Activated CD4-positive, alpha-beta T cell treated with anti-CD3 and anti-CD28 coated beads, Interleukin-2, amount 10 ng/mL, durations not matched to agents 24 days and 14 days (primary cell): ENCODE data around the gene CAMK2N2. TPM values are rescaled to one million over a fixed set of nuclear protein-coding genes. Genes with fewer than 3 reads are reported as not detected.
A peak's percentile ranks its signal among the peaks of the same experiment; 100 is the strongest.

Experiments
- DNase-seq: peaks from one replicate; pipeline ENCODE4 v3.0.0; 2022
- H3K27ac Mint-ChIP-seq: one replicate; pipeline ENCODE4 v1.8.0; 2022; ENCODE audit warnings: mild to moderate bottlenecking, mixed read lengths
- H3K27me3 Mint-ChIP-seq: one replicate; pipeline ENCODE4 v1.8.0; 2022; ENCODE audit warnings: mixed read lengths
- H3K36me3 Mint-ChIP-seq: one replicate; pipeline ENCODE4 v1.8.0; 2022; ENCODE audit warnings: low read depth, mild to moderate bottlenecking, mixed read lengths
- H3K4me1 Mint-ChIP-seq: one replicate; pipeline ENCODE4 v1.8.0; 2021; ENCODE audit warnings: mixed read lengths
- H3K4me3 Mint-ChIP-seq: one replicate; pipeline ENCODE4 v1.8.0; 2022; ENCODE audit warnings: mild to moderate bottlenecking, moderate library complexity, mixed read lengths
- H3K9me3 Mint-ChIP-seq: one replicate; pipeline ENCODE4 v1.8.0; 2021; ENCODE audit warnings: mixed read lengths
- intact Hi-C: fragments of 100-400 bp; cut with micrococcal nuclease; formaldehyde crosslinking; loops from one replicate; pipeline ENCODE4 v1.15.1; 2023
- total RNA-seq: library from RNA; stranded (reverse); gene quantifications from 2 replicates; pipeline ENCODE4 v1.2.3, GENCODE V29; 2022

CAMK2N2 gene
- total RNA-seq, 1 donor from 2014 or later: 0.14 TPM

- H3K36me3 Mint-ChIP-seq: peaks cover 2% of the 10 kb centered on the region
- peaks cover 8% of the 10 kb centered on the region for H3K4me1 Mint-ChIP-seq
- H3K27ac Mint-ChIP-seq: no peak overlapping the region
- intact Hi-C loops: no loop called here
- peak overlapping the region; percentile 50 for H3K4me3 Mint-ChIP-seq
- peaks cover 50% of the 10 kb centered on the region for H3K27me3 Mint-ChIP-seq
- no peaks in the 10 kb centered on the region for H3K9me3 Mint-ChIP-seq
- DNase-seq: no peak
Observed at GRCh38 chr3:184230603-184231528, 30.5 kb downstream of the CAMK2N2 start.

- Mint-ChIP-seq H3K27ac (no peak overlapping the region), H3K4me3 (no peak overlapping the region), H3K4me1 (peaks cover 8% of the 10 kb centered on the region), H3K27me3 (peaks cover 54% of the 10 kb centered on the region), H3K36me3 (peaks cover 2% of the 10 kb centered on the region), H3K9me3 (no peaks in the 10 kb centered on the region)
- DNase-seq: no peak
- intact Hi-C loops: no loop called here
Observed at GRCh38 chr3:184230081-184230602, 31.2 kb downstream of the CAMK2N2 start.

GRCh38 chr3:184229394-184230080 lies 31.8 kb downstream of the CAMK2N2 start, which contains the start of gene VWA5B2:
VWA5B2 (plus strand) TSS chr3:184229585; CDS start chr3:184230529, 944 bp downstream.
- H3K9me3 Mint-ChIP-seq: no peaks in the 10 kb centered on the region
- H3K4me1 Mint-ChIP-seq: peaks cover 8% of the 10 kb centered on the region
- DNase-seq: peak; percentile 91
- peaks cover 55% of the 10 kb centered on the region for H3K27me3 Mint-ChIP-seq
- peak within 1 kb of the TSS; percentile 71 for H3K4me3 Mint-ChIP-seq
- intact Hi-C loops: no loop called here
- H3K27ac Mint-ChIP-seq: no peak within 1 kb of the TSS
- H3K36me3 Mint-ChIP-seq: peaks cover 2% of the 10 kb centered on the region

- H3K4me3 Mint-ChIP-seq: peak overlapping the region; percentile 71
- peaks cover 2% of the 10 kb centered on the region for H3K36me3 Mint-ChIP-seq
- H3K9me3 Mint-ChIP-seq: no peaks in the 10 kb centered on the region
- intact Hi-C loops: no loop called here
- H3K4me1 Mint-ChIP-seq: peaks cover 8% of the 10 kb centered on the region
- DNase-seq: no peak
- H3K27me3 Mint-ChIP-seq: peaks cover 56% of the 10 kb centered on the region
- no peak overlapping the region for H3K27ac Mint-ChIP-seq
Observed at GRCh38 chr3:184228376-184229137, 32.8 kb downstream of the CAMK2N2 start.

GRCh38 chr3:184227481-184227935 lies 33.8 kb downstream of the CAMK2N2 start:
- Mint-ChIP-seq H3K9me3 (no peaks in the 10 kb centered on the region), H3K36me3 (peaks cover 2% of the 10 kb centered on the region)

GRCh38 chr3:184223946-184224345 lies 37.4 kb downstream of the CAMK2N2 start:
- intact Hi-C loops: no loop called here
- Mint-ChIP-seq H3K27me3 (peaks cover 34% of the 10 kb centered on the region), H3K9me3 (no peaks in the 10 kb centered on the region), H3K36me3 (peaks cover 2% of the 10 kb centered on the region), H3K27ac (no peak overlapping the region), H3K4me3 (no peak overlapping the region), H3K4me1 (peaks cover 2% of the 10 kb centered on the region)
- no peak for DNase-seq

More at GRCh38 chr3:184227481-184227935, 33.8 kb downstream of the CAMK2N2 start:
- H3K27me3 Mint-ChIP-seq: peaks cover 53% of the 10 kb centered on the region
- no peak overlapping the region for H3K4me3 Mint-ChIP-seq
- DNase-seq: peak; percentile 87
- H3K4me1 Mint-ChIP-seq: peaks cover 8% of the 10 kb centered on the region
- no peak overlapping the region for H3K27ac Mint-ChIP-seq
- intact Hi-C loops: loop anchor here (1.0 to 2.0 kb wide), 3 partner anchors 23 to 62 kb away; partner anchors contain the start of gene AP2M1

- Mint-ChIP-seq H3K36me3 (no peaks in the 10 kb centered on the region), H3K4me1 (no peaks in the 10 kb centered on the region), H3K27ac (no peak overlapping the region), H3K27me3 (peaks cover 20% of the 10 kb centered on the region), H3K9me3 (no peaks in the 10 kb centered on the region), H3K4me3 (no peak overlapping the region)
- DNase-seq: no peak
- intact Hi-C loops: no loop called here
Observed at GRCh38 chr3:184222521-184222920, 38.8 kb downstream of the CAMK2N2 start.

GRCh38 chr3:184218814-184219213 lies 42.5 kb downstream of the CAMK2N2 start:
- no peak for DNase-seq
- Mint-ChIP-seq H3K4me1 (no peaks in the 10 kb centered on the region), H3K36me3 (no peaks in the 10 kb centered on the region), H3K4me3 (no peak overlapping the region), H3K9me3 (no peaks in the 10 kb centered on the region), H3K27ac (no peak overlapping the region), H3K27me3 (peaks cover 7% of the 10 kb centered on the region)
- intact Hi-C loops: no loop called here

- intact Hi-C loops: no loop called here
- peaks cover 20% of the 10 kb centered on the region for H3K27me3 Mint-ChIP-seq
- H3K36me3 Mint-ChIP-seq: no peaks in the 10 kb centered on the region
- no peak for DNase-seq
- no peak overlapping the region for H3K27ac Mint-ChIP-seq
- H3K4me1 Mint-ChIP-seq: no peaks in the 10 kb centered on the region
- H3K9me3 Mint-ChIP-seq: no peaks in the 10 kb centered on the region
- H3K4me3 Mint-ChIP-seq: no peak overlapping the region
Observed at GRCh38 chr3:184211718-184212117, 49.6 kb downstream of the CAMK2N2 start.

- H3K4me3 Mint-ChIP-seq: no peak overlapping the region
- DNase-seq: no peak
- intact Hi-C loops: no loop called here
- H3K9me3 Mint-ChIP-seq: no peaks in the 10 kb centered on the region
- H3K36me3 Mint-ChIP-seq: no peaks in the 10 kb centered on the region
- H3K27ac Mint-ChIP-seq: no peak overlapping the region
- H3K4me1 Mint-ChIP-seq: no peaks in the 10 kb centered on the region
- peaks cover 24% of the 10 kb centered on the region for H3K27me3 Mint-ChIP-seq
Observed at GRCh38 chr3:184211297-184211696, 50.1 kb downstream of the CAMK2N2 start.

Other genes with a start within 250 kb of the CAMK2N2 start
- gene ABCC5, start 243.7 kb downstream of the CAMK2N2 start, total RNA-seq: 19.7 and 22.1 TPM in 2 replicates
- not detected in 2 replicates for gene HTR3D, start 229.8 kb downstream of the CAMK2N2 start, total RNA-seq
- gene HTR3C, start 208.5 kb downstream of the CAMK2N2 start, total RNA-seq: not detected in 2 replicates
- not detected in 2 replicates for gene HTR3E, start 164.5 kb downstream of the CAMK2N2 start, total RNA-seq
- 72.2 and 74.7 TPM in 2 replicates for gene EIF2B5, start 126.2 kb downstream of the CAMK2N2 start, total RNA-seq
- gene DVL3, start 106.2 kb downstream of the CAMK2N2 start, total RNA-seq: 49.0 and 54.5 TPM in 2 replicates
- gene AP2M1, start 86.7 kb downstream of the CAMK2N2 start, total RNA-seq: 241 and 242 TPM in 2 replicates
- 66.9 and 67.6 TPM in 2 replicates for gene ABCF3, start 75.4 kb downstream of the CAMK2N2 start, total RNA-seq
- not detected in 2 replicates for gene VWA5B2, start 32.0 kb downstream of the CAMK2N2 start, total RNA-seq
- 82.5 and 85.3 TPM in 2 replicates for gene ALG3, start 12.6 kb downstream of the CAMK2N2 start, total RNA-seq
- 14.3 and 15.9 TPM in 2 replicates for gene EEF1AKMT4, start 11.9 kb downstream of the CAMK2N2 start, total RNA-seq
- not detected in 2 replicates for gene ECE2, start 14.5 kb upstream of the CAMK2N2 start, total RNA-seq
- 280 and 283 TPM in 2 replicates for gene PSMD2, start 37.7 kb upstream of the CAMK2N2 start, total RNA-seq
- gene EIF4G1, start 53.1 kb upstream of the CAMK2N2 start, total RNA-seq: 680 and 700 TPM in 2 replicates
- 8.6 and 8.7 TPM in 2 replicates for gene FAM131A, start 76.0 kb upstream of the CAMK2N2 start, total RNA-seq
- 8.3 and 8.4 TPM in 2 replicates for gene CLCN2, start 100.1 kb upstream of the CAMK2N2 start, total RNA-seq
- gene POLR2H, start 100.2 kb upstream of the CAMK2N2 start, total RNA-seq: 159 and 161 TPM in 2 replicates
- gene THPO, start 116.7 kb upstream of the CAMK2N2 start, total RNA-seq: not detected in 2 replicates
- gene CHRD, start 118.5 kb upstream of the CAMK2N2 start, total RNA-seq: 0.07 TPM in 1 of 2 replicates, not detected in the other